ENCODE results near the gene PCBP2.
A peak's percentile ranks its signal among the peaks of the same experiment; 100 is the strongest.
"Not testable (repeated sequence)": the region's sequence is repeated elsewhere in the genome, so short reads cannot be mapped to it uniquely, and the experiment has no call there.

PCBP2 gene

GRCh38 chr12:53422247-53422646 lies 29.7 kb upstream of the PCBP2 start:
- not testable (repeated sequence) for DNase-seq

GRCh38 chr12:53423597-53423996 lies 28.3 kb upstream of the PCBP2 start, which contains the start of gene AMHR2:
AMHR2 (plus strand) TSS chr12:53423855; CDS start chr12:53423935, 80 bp downstream.
- H3K56ac ChIP-seq (ENCODE audit: low read length), result no peak within 1 kb of the TSS
- no peak within 1 kb of the TSS for H3K4me2 ChIP-seq (ENCODE audit: low read length)
- no peak within 1 kb of the TSS for H3K18ac ChIP-seq (ENCODE audit: low read length)
- peak within 1 kb of the TSS; percentile 91 for H4K5ac ChIP-seq (ENCODE audit: low read length)
- H3K27me3 ChIP-seq (ENCODE audit: insufficient read depth, low read length, poor library complexity), result no peaks in the 10 kb centered on the region
- no peaks in the 10 kb centered on the region for H3K36me3 ChIP-seq (ENCODE audit: control insufficient read depth, insufficient read depth, low read length)
- no peaks in the 10 kb centered on the region for H3K79me2 ChIP-seq (ENCODE audit: control insufficient read depth, insufficient read depth, low read length)
- no peak within 1 kb of the TSS for H3K4me3 ChIP-seq (ENCODE audit: low read length)
- no peak within 1 kb of the TSS for H3K9ac ChIP-seq (ENCODE audit: low read length)
- no CpG with 5 or more reads among the region's 1 CpG for WGBS (ENCODE audit: extremely low coverage, insufficient coverage, low lambda C conversion rate)
- no peak within 1 kb of the TSS for H3K23ac ChIP-seq (ENCODE audit: low read length)
- no peak within 1 kb of the TSS for H2BK15ac ChIP-seq (replicated peaks; ENCODE audit: low read depth)
- DNase-seq, result no peak
- no peak within 1 kb of the TSS for H3K4ac ChIP-seq (ENCODE audit: low read depth, low read length)
- no peak within 1 kb of the TSS for H2BK120ac ChIP-seq (ENCODE audit: low read depth, low read length)
- no peak within 1 kb of the TSS for H3K27ac ChIP-seq (ENCODE audit: low read depth, low read length)
- no peak within 1 kb of the TSS for H2BK5ac ChIP-seq (ENCODE audit: low read length)
- H2AK5ac ChIP-seq (ENCODE audit: low read length), result peak within 1 kb of the TSS; percentile 27
- H3K79me1 ChIP-seq (ENCODE audit: low read length), result no peaks in the 10 kb centered on the region
- H4K8ac ChIP-seq (ENCODE audit: low read depth, low read length), result no peak within 1 kb of the TSS
- H3K4me1 ChIP-seq (ENCODE audit: control insufficient read depth, low read depth, low read length), result peaks cover 9% of the 10 kb centered on the region

More at GRCh38 chr12:53422247-53422646, 29.7 kb upstream of the PCBP2 start:
- not testable (repeated sequence) for H3K36me3 ChIP-seq (ENCODE audit: control insufficient read depth, insufficient read depth, low read length); H3K4me3 ChIP-seq (ENCODE audit: low read length); H3K23ac ChIP-seq (ENCODE audit: low read length); H2BK120ac ChIP-seq (ENCODE audit: low read depth, low read length); H3K4ac ChIP-seq (ENCODE audit: low read depth, low read length); H3K27me3 ChIP-seq (ENCODE audit: insufficient read depth, low read length, poor library complexity); H2BK5ac ChIP-seq (ENCODE audit: low read length); H4K8ac ChIP-seq (ENCODE audit: low read depth, low read length); H3K79me1 ChIP-seq (ENCODE audit: low read length); H3K4me2 ChIP-seq (ENCODE audit: low read length); H4K5ac ChIP-seq (ENCODE audit: low read length); H3K18ac ChIP-seq (ENCODE audit: low read length); H3K9ac ChIP-seq (ENCODE audit: low read length); H3K79me2 ChIP-seq (ENCODE audit: control insufficient read depth, insufficient read depth, low read length); H3K56ac ChIP-seq (ENCODE audit: low read length); H2AK5ac ChIP-seq (ENCODE audit: low read length); H2BK15ac ChIP-seq (replicated peaks; ENCODE audit: low read depth); H3K27ac ChIP-seq (ENCODE audit: low read depth, low read length); H3K4me1 ChIP-seq (ENCODE audit: control insufficient read depth, low read depth, low read length)
- WGBS (ENCODE audit: extremely low coverage, insufficient coverage, low lambda C conversion rate), result no CpG with 5 or more reads among the region's 12 CpGs

DNA sequence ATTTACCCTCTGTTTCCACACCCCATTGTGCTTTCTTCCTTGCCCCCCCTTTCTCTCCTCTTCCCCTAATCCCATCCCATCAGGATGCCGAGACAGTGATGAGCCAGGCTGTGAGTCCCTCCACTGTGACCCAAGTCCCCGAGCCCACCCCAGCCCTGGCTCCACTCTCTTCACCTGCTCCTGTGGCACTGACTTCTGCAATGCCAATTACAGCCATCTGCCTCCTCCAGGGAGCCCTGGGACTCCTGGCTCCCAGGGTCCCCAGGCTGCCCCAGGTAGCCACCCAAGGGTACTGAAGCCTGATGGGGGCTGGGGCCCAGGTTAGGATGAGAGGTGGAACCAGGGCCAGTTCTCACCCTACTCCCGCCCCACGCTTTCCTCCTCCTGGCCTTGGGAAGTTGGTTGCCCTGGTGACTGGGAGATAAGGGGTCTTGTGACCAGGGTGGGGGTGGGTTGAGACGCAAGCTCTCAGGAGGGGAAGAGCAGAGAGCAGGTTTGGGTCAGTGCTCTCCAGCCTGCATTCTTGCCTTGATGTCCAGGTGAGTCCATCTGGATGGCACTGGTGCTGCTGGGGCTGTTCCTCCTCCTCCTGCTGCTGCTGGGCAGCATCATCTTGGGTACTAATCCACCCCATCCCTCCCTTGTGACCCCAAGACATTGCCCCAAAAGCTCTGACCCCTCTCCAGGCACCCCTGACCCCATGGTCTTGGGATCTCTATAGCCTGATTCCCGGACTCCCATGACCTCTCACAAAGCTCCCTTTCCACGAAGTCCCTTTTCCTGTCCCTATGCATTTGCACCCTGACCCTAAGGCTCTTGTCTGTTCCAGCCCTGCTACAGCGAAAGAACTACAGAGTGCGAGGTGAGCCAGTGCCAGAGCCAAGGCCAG lies 27.0 kb upstream of the PCBP2 start:
- no peaks in the 10 kb centered on the region for H3K79me1 ChIP-seq (ENCODE audit: low read length)
- no peak overlapping the region for H2BK120ac ChIP-seq (ENCODE audit: low read depth, low read length)
- H3K27ac ChIP-seq (ENCODE audit: low read depth, low read length), result no peak overlapping the region
- no peak overlapping the region for H4K8ac ChIP-seq (ENCODE audit: low read depth, low read length)
- no peaks in the 10 kb centered on the region for H3K27me3 ChIP-seq (ENCODE audit: insufficient read depth, low read length, poor library complexity)
- no peak overlapping the region for H3K4me3 ChIP-seq (ENCODE audit: low read length)
- no peak overlapping the region for H3K4me2 ChIP-seq (ENCODE audit: low read length)
- no peak overlapping the region for H3K4ac ChIP-seq (ENCODE audit: low read depth, low read length)
- peaks cover 9% of the 10 kb centered on the region for H3K4me1 ChIP-seq (ENCODE audit: control insufficient read depth, low read depth, low read length)
- H3K79me2 ChIP-seq (ENCODE audit: control insufficient read depth, insufficient read depth, low read length), result no peaks in the 10 kb centered on the region
- peak overlapping the region; percentile 42 for H3K56ac ChIP-seq (ENCODE audit: low read length)
- H4K5ac ChIP-seq (ENCODE audit: low read length), result no peak overlapping the region
- WGBS (ENCODE audit: extremely low coverage, insufficient coverage, low lambda C conversion rate), result no CpG with 5 or more reads among the region's 9 CpGs
- no peak overlapping the region for H3K18ac ChIP-seq (ENCODE audit: low read length)
- no peak overlapping the region for H2BK5ac ChIP-seq (ENCODE audit: low read length)
- H3K36me3 ChIP-seq (ENCODE audit: control insufficient read depth, insufficient read depth, low read length), result no peaks in the 10 kb centered on the region
- H2AK5ac ChIP-seq (ENCODE audit: low read length), result peak overlapping the region; percentile 27
- DNase-seq, result peak; percentile 80
- H3K9ac ChIP-seq (ENCODE audit: low read length), result peak overlapping the region; percentile 20
- H3K23ac ChIP-seq (ENCODE audit: low read length), result no peak overlapping the region
- H2BK15ac ChIP-seq (replicated peaks; ENCODE audit: low read depth), result no peak overlapping the region

GRCh38 chr12:53425515-53426150 lies 26.3 kb upstream of the PCBP2 start:
- Histone ChIP-seq H3K4me3 (ENCODE audit: low read length) (no peak overlapping the region), H3K27me3 (ENCODE audit: insufficient read depth, low read length, poor library complexity) (no peaks in the 10 kb centered on the region), H4K8ac (ENCODE audit: low read depth, low read length) (no peak overlapping the region), H3K18ac (ENCODE audit: low read length) (no peak overlapping the region), H3K4me2 (ENCODE audit: low read length) (no peak overlapping the region), H4K5ac (ENCODE audit: low read length) (no peak overlapping the region), H2BK5ac (ENCODE audit: low read length) (no peak overlapping the region), H3K79me2 (ENCODE audit: control insufficient read depth, insufficient read depth, low read length) (no peaks in the 10 kb centered on the region), H2BK15ac (replicated peaks; ENCODE audit: low read depth) (no peak overlapping the region), H2AK5ac (ENCODE audit: low read length) (no peak overlapping the region), H3K36me3 (ENCODE audit: control insufficient read depth, insufficient read depth, low read length) (no peaks in the 10 kb centered on the region), H3K4me1 (ENCODE audit: control insufficient read depth, low read depth, low read length) (peaks cover 9% of the 10 kb centered on the region), H3K79me1 (ENCODE audit: low read length) (no peaks in the 10 kb centered on the region), H3K27ac (ENCODE audit: low read depth, low read length) (no peak overlapping the region), H3K56ac (ENCODE audit: low read length) (peak overlapping the region; percentile 42), H2BK120ac (ENCODE audit: low read depth, low read length) (no peak overlapping the region), H3K23ac (ENCODE audit: low read length) (peak overlapping the region; percentile 50), H3K9ac (ENCODE audit: low read length) (peak overlapping the region; percentile 20), H3K4ac (ENCODE audit: low read depth, low read length) (no peak overlapping the region)
- no CpG with 5 or more reads among the region's 11 CpGs for WGBS (ENCODE audit: extremely low coverage, insufficient coverage, low lambda C conversion rate)
- no peak for DNase-seq

- H3K79me2 ChIP-seq (ENCODE audit: control insufficient read depth, insufficient read depth, low read length), result no peaks in the 10 kb centered on the region
- H3K4me2 ChIP-seq (ENCODE audit: low read length), result no peak overlapping the region
- no peak overlapping the region for H3K4me3 ChIP-seq (ENCODE audit: low read length)
- no peaks in the 10 kb centered on the region for H3K36me3 ChIP-seq (ENCODE audit: control insufficient read depth, insufficient read depth, low read length)
- no peak overlapping the region for H2AK5ac ChIP-seq (ENCODE audit: low read length)
- no peak overlapping the region for H3K56ac ChIP-seq (ENCODE audit: low read length)
- H3K4ac ChIP-seq (ENCODE audit: low read depth, low read length), result no peak overlapping the region
- H3K27ac ChIP-seq (ENCODE audit: low read depth, low read length), result no peak overlapping the region
- no peak overlapping the region for H4K8ac ChIP-seq (ENCODE audit: low read depth, low read length)
- no peak overlapping the region for H3K9ac ChIP-seq (ENCODE audit: low read length)
- H2BK15ac ChIP-seq (replicated peaks; ENCODE audit: low read depth), result no peak overlapping the region
- H3K23ac ChIP-seq (ENCODE audit: low read length), result no peak overlapping the region
- no peak for DNase-seq
- H4K5ac ChIP-seq (ENCODE audit: low read length), result no peak overlapping the region
- no peak overlapping the region for H3K18ac ChIP-seq (ENCODE audit: low read length)
- no peak overlapping the region for H2BK5ac ChIP-seq (ENCODE audit: low read length)
- no peaks in the 10 kb centered on the region for H3K79me1 ChIP-seq (ENCODE audit: low read length)
- no CpG with 5 or more reads among the region's 7 CpGs for WGBS (ENCODE audit: extremely low coverage, insufficient coverage, low lambda C conversion rate)
- peaks cover 6% of the 10 kb centered on the region for H3K4me1 ChIP-seq (ENCODE audit: control insufficient read depth, low read depth, low read length)
- no peaks in the 10 kb centered on the region for H3K27me3 ChIP-seq (ENCODE audit: insufficient read depth, low read length, poor library complexity)
- no peak overlapping the region for H2BK120ac ChIP-seq (ENCODE audit: low read depth, low read length)
These were observed 23.9 kb upstream of the PCBP2 start for GRCh38 chr12:53427905-53428594.

Data from mesendoderm (in vitro differentiated cells).